NCI-H1417 treated with DMSO at 0.1 percent for 48 hours (cell line): ENCODE measurements around the gene CLDN3.
"Not testable (repeated sequence)": the region's sequence is repeated elsewhere in the genome, so short reads cannot be mapped to it uniquely, and the experiment has no call there.

ENCODE experiments used
- DNase-seq: peaks from one replicate; lab custom pipeline; 2025; lab: John Stamatoyannopoulos, UW

CLDN3 gene, protein sequence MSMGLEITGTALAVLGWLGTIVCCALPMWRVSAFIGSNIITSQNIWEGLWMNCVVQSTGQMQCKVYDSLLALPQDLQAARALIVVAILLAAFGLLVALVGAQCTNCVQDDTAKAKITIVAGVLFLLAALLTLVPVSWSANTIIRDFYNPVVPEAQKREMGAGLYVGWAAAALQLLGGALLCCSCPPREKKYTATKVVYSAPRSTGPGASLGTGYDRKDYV

DNA sequence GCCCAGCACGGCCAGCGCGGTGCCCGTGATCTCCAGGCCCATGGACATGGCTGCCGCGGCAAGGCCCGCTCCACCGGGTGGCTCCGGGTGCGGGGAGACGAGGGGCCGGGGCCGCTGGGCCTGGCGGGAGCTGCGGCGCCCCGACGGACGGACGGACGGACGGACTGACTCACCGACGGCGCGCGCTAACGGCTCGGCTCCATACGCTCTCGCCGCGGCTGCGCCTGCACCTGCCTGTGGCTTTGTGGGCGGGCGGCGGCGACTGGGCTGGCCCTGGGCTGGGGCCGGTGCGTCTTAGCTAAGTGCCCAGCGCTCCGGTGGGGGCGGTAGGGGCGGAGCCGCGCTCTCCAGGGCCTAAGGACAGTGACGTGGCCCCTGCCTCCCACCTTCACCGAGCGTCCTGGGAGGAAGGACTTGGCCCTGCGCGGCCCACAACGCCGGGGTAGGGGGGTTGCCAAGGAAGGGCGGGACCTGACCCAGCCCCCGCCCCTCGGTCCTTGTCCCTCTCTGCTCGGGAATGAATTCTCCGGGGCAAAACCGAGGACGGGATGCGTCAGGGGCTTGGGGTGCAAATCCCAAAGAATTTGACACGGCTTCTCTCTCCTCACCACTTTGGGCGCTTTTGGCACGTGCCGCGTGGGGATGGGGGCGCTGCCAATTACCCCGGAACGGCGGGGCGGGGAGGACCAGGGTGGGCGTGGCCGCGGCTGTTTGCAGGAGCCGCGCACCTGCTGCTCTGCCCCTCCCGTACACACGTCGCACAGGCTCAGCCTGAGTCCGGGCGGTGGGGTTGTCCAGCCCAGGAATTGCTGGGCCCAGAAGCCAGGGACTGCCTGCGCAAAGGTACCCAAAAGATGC, at the start of gene CLDN3:
Gene CLDN3, minus strand, starts transcription at position 269 of the 858 bp plus-strand sequence. Its CDS starts 221 bp downstream, at position 48.
- DNase-seq: peak; percentile 77

DNA sequence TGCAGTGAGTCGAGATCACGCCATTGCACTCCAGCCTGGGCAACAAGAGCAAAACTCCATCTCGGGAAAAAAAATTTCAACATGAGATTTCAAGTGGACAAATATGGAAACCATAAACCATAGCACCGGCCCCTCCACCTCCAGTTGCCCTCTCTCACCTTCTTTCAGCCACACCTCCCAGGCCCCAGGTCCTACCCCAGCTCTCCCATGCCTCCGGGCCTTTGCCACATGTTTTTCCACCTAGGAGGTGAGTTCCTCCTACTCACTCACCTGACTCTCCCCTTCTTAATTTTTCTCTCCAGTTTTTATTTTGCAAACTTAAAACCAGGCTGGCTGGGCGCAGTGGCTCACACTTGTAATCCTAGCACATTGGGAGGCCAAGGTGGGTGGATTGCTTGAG, 47.1 kb upstream of the CLDN3 start:
- no peak for DNase-seq

DNA sequence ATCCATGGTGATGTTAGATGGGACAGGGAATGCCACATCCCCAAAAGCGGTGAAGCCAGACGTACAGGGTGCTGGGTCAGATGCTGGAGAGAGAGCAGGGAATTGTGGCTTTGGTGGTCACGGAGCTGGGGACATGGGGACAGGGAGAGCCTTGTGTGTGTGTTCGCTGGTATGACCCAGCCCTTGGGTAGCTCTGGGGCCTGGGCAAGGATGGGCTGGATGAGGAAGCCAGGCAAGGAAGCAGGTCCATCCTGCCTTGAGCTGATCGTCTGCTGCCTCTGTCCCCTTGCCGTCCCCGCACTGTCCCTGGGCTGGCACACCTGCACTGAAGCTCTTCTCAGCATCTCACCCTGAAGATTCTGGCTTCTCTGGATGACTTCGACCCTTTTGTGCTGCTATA, 45.4 kb upstream of the CLDN3 start:
- no peak for DNase-seq

DNA sequence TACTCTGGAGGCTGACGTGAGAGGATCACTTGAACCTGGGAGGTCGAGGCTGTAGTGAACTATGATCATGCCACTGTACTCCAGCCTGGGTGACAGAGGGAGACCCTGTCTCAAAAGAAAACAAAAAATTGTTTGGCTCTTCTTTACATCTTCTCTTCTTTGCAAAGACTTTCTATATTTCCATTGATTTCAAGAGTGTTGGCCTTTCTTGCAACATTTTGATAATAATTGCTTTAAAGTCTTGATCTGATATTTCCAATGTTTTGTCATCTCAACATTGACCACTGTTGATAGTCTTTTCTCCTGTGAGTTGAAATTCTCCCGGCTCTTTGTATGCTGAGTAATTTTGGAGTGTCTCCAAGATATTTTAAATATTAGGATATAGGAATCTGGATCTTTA, 42.9 kb upstream of the CLDN3 start:
- DNase-seq: no peak

GRCh38 chr7:73811760-73812168, 41.7 kb upstream of the CLDN3 start:
- DNase-seq: no peak

DNA sequence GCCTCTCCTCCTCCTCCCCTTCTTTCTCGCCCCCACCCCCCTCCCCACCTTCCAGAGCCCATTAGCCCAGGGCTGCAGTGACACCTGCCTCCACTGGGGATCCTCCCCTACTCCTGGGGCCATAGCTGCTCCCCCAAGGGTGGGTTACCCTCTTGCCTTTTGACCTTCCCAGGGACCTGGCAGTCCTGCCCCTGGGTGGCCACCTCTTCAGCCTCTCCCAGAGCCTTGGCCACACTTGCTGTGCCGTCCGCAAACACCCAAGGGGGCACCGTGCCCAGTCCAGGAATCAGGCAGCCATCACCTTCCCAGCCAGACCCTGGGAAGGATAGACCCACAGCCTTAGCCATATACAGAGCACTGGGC, 40.9 kb upstream of the CLDN3 start:
- DNase-seq: no peak

- no peak for DNase-seq
Observed at GRCh38 chr7:73809467-73809951, 39.4 kb upstream of the CLDN3 start.

GRCh38 chr7:73802459-73802858, 32.4 kb upstream of the CLDN3 start:
- no peak for DNase-seq

DNA sequence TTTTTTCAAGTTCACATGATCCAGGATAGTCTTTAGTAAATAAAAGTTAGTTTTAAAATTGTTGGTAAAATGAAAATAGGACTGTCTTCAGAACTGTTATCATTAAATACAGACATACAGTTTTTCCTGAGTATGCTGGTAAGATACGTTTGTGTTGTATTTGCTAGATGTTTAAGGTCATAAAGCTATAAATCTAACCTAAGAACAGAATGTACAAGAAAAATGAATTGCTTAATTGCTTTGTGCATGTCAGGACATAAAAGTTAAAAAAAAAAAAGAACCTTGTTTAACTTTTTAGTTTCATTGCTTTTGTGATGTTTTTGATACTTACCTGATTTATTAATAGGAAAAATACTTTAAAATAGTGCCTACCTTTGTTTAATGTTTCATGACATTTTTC, 31.5 kb upstream of the CLDN3 start:
- DNase-seq: no peak

DNA sequence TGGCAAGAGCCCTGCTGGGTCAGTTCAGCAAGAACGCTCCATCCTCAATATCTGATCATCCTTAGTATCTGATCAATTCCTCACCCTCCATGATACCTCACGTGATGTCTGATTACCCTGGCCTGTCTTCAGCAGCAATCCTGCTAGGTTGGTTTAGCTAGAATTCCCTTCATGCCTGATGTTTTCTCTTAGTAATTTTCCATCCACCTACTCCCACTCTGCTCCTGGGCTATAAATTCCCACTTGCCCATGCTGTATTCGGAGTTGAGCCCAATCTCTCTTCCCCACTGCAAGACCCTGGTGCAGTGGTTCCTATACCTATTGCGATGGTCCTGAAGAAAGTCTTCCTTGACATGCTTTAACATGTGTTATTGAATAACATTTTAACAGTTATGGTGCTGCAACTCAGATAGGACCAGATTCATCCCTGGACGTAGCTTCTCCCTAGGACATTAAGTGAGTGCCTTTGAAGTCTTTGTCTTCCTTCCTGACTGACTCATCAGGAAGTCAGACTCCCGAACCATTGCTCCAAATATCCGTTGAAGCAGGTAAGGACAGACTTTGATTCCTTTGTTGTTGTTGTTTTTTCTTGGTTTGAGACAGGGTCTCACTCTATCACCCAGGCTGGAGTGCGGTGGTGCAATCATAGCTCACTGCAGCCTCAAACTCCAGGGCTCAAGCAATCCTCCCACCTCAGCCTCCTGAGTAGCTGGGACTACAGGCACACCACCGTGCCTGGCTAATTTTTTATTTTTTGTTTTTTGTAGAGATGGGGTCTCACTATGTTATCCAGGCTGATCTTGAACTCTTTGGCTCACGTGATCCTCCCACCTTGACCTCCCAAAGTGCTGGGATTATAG, 29.4 kb upstream of the CLDN3 start:
- DNase-seq: no peak

GRCh38 chr7:73797176-73797575, 27.1 kb upstream of the CLDN3 start:
- not testable (repeated sequence) for DNase-seq

DNA sequence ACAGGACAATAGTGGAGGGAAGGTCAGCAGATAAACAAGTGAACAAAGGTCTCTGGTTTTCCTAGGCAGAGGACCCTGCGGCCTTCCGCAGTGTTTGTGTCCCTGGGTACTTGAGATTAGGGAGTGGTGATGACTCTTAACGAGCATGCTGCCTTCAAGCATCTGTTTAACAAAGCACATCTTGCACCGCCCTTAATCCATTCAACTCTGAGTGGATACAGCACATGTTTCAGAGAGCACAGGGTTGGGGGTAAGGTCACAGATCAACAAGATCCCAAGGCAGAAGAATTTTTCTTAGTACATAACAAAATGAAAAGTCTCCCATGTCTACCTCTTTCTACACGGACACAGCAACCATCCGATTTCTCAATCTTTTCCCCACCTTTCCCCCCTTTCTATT, 26.6 kb upstream of the CLDN3 start:
- not testable (repeated sequence) for DNase-seq

- DNase-seq: not testable (repeated sequence)
Observed at GRCh38 chr7:73795188-73795587, 25.1 kb upstream of the CLDN3 start.

- not testable (repeated sequence) for DNase-seq
Observed at GRCh38 chr7:73791170-73791690, 21.2 kb upstream of the CLDN3 start.

DNA sequence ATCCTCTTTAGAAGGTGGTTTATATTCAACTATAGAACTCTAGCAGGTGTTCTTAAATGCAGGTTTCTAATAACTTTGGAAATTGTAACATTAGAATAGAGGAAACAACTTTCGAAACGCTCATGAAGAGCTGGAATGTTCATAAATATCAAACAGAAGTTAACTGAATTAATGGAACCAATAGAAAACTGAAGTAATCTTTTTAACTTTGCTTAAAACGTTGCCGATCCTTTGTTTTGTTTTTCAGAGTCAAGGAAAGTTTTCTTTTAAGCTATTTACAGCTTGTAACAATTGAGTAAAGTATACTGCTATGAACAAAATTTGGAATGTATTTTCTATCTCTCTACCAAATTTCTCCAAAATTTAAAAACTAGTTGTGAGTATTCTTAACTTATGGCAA, 19.0 kb upstream of the CLDN3 start:
- DNase-seq: no peak

- DNase-seq: not testable (repeated sequence)
Observed at GRCh38 chr7:73787786-73788048, 17.6 kb upstream of the CLDN3 start.

- no peak for DNase-seq
Observed at GRCh38 chr7:73786588-73786987, 16.5 kb upstream of the CLDN3 start.

GRCh38 chr7:73779517-73779916, 9.4 kb upstream of the CLDN3 start:
- DNase-seq: no peak

DNA sequence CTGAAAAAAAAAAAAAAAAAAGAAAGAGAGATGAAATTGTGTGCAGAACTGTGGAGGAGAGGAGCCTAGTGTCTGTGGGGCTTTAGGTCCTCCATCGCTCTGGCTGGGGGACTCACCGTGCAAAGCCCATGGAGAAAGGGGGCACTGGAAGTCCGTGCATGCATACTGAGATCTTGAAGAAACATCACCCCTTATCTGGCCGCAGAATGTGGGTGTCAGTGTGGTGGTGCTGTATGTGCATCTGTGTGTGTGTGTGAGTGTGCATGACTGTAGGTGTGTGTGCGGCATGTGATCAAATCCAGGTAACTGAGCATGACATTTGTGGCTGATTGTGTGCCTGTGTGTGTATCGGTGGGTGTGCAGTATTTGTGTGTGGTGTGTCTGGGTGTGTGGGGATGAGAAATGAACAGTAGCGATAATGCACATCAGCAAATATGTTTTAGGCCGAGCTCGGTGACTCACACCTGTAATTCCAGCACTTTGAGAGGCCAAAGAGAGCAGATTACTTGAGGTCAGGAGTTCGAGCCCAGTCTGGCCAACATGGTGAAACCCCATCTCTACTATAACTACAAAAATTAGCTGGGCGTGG, 8.8 kb upstream of the CLDN3 start:
- no peak for DNase-seq

DNA sequence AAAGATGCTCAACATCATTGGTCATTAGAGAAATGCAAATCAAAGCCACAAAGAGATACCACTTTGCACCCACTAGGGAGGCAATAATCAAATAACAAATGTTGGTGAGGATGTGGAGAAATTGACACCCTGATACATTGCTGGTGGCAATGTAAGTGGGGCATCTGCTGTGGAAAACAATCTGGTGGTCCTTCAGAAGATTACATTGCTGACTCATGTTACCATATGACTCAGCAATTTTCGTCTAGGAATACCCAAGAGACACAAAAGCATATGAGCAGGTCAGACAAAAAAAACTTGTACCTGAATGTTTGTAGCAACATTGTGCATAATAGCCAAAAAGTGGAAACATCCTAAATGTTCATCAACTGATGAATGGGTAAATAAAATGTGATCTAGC, 4.9 kb upstream of the CLDN3 start:
- no peak for DNase-seq

- no peak for DNase-seq
Observed at GRCh38 chr7:73773700-73774517, 3.8 kb upstream of the CLDN3 start.
